ENCODE measurements around the gene DAPP1. TPM values are rescaled to one million over a fixed set of nuclear protein-coding genes. Genes with fewer than 3 reads are reported as not detected.
A peak's percentile ranks its signal among the peaks of the same experiment; 100 is the strongest.

DAPP1 gene
- total and polyA plus RNA-seq, 10 donors, result 20.0 to 49.4 (median 37.2) TPM

- H3K36me3 ChIP-seq, result peaks cover 0 to 30% (median 0%) of the 10 kb centered on the region in 6 donors
- intact Hi-C loops (cut with DNase I; ENCODE audit: low total_unique reads), result no loop called here
- no peak for TF ChIP-seq POLR2A (IDR thresholded peaks at IDR 0.05)
- TF ChIP-seq, protein P1, sequence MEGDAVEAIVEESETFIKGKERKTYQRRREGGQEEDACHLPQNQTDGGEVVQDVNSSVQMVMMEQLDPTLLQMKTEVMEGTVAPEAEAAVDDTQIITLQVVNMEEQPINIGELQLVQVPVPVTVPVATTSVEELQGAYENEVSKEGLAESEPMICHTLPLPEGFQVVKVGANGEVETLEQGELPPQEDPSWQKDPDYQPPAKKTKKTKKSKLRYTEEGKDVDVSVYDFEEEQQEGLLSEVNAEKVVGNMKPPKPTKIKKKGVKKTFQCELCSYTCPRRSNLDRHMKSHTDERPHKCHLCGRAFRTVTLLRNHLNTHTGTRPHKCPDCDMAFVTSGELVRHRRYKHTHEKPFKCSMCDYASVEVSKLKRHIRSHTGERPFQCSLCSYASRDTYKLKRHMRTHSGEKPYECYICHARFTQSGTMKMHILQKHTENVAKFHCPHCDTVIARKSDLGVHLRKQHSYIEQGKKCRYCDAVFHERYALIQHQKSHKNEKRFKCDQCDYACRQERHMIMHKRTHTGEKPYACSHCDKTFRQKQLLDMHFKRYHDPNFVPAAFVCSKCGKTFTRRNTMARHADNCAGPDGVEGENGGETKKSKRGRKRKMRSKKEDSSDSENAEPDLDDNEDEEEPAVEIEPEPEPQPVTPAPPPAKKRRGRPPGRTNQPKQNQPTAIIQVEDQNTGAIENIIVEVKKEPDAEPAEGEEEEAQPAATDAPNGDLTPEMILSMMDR (IDR thresholded peaks at IDR 0.05 in 8 of 11, conservative IDR thresholded peaks at IDR 0.05 in 3 of 11), result no peak
- TF ChIP-seq POLR2AphosphoS5 (IDR thresholded peaks at IDR 0.05), result no peak
- DNase-seq, result no peak
- no peak overlapping the region for H3K4me3 ChIP-seq
- H3K4me1 ChIP-seq, result peaks cover 3 to 73% (median 42%) of the 10 kb centered on the region in 6 donors
- H3K27ac ChIP-seq, result no peak overlapping the region
- WGBS, 5 donors, result 80 to 90% (median 80%) methylated on average over 3 of the region's 3 CpGs
- no peaks in the 10 kb centered on the region for H3K27me3 ChIP-seq (replicated peaks in 1 of 7)
- no peaks in the 10 kb centered on the region for H3K9me3 ChIP-seq
Measured at GRCh38 chr4:99852199-99852749, 35.6 kb downstream of the DAPP1 start.

- Histone ChIP-seq H3K9me3 (no peaks in the 10 kb centered on the region), H3K4me3 (no peak overlapping the region), H3K27me3 (replicated peaks in 1 of 7) (no peaks in the 10 kb centered on the region), H3K4me1 (peaks cover 3 to 73% (median 37%) of the 10 kb centered on the region in 6 donors), H3K27ac (no peak overlapping the region), H3K36me3 (peaks cover 0 to 30% (median 0%) of the 10 kb centered on the region in 6 donors)
- intact Hi-C loops (cut with DNase I; ENCODE audit: low total_unique reads), result no loop called here
- WGBS, 5 donors, result 76 to 86% (median 82%) methylated on average over 3 of the region's 3 CpGs
- no peak for DNase-seq
- no peak for TF ChIP-seq POLR2AphosphoS5 (IDR thresholded peaks at IDR 0.05)
- TF ChIP-seq, protein P1 (IDR thresholded peaks at IDR 0.05 in 8 of 11, conservative IDR thresholded peaks at IDR 0.05 in 3 of 11), result no peak
- no peak for TF ChIP-seq POLR2A (IDR thresholded peaks at IDR 0.05)
Measured at GRCh38 chr4:99853190-99853589, 36.6 kb downstream of the DAPP1 start.

GRCh38 chr4:99853999-99854398 is 37.4 kb downstream of the DAPP1 start:
- H3K27me3 ChIP-seq (replicated peaks in 1 of 7), result no peaks in the 10 kb centered on the region
- no peak for TF ChIP-seq POLR2A (IDR thresholded peaks at IDR 0.05)
- DNase-seq, result no peak
- 75 to 87% (median 81%) methylated on average over 1 of the region's 1 CpG for WGBS, 5 donors
- H3K9me3 ChIP-seq, result no peaks in the 10 kb centered on the region
- H3K36me3 ChIP-seq, result peaks cover 0 to 30% (median 0%) of the 10 kb centered on the region in 6 donors
- no peak overlapping the region for H3K4me3 ChIP-seq
- H3K4me1 ChIP-seq, result peaks cover 3 to 71% (median 36%) of the 10 kb centered on the region in 6 donors
- intact Hi-C loops (cut with DNase I; ENCODE audit: low total_unique reads), result no loop called here
- peak overlapping the region in 2 of 8 donors; percentile 85 to 90 for H3K27ac ChIP-seq

GRCh38 chr4:99855678-99856077 is 39.1 kb downstream of the DAPP1 start:
- H3K4me3 ChIP-seq, result peak overlapping the region in 1 of 8 donors; percentile 36
- peaks cover 3 to 84% (median 40%) of the 10 kb centered on the region in 6 donors for H3K4me1 ChIP-seq
- peak overlapping the region; percentile 59 to 90 (median 75) for H3K27ac ChIP-seq
- H3K36me3 ChIP-seq, result peaks cover 0 to 25% (median 0%) of the 10 kb centered on the region in 6 donors
- intact Hi-C loops (cut with DNase I; ENCODE audit: low total_unique reads), result no loop called here
- TF ChIP-seq POLR2A (IDR thresholded peaks at IDR 0.05), result no peak
- TF ChIP-seq, protein P1 (IDR thresholded peaks at IDR 0.05 in 8 of 11, conservative IDR thresholded peaks at IDR 0.05 in 3 of 11), result peak in 1 of 11 experiments; percentile 32
- no peak for DNase-seq
- H3K27me3 ChIP-seq (replicated peaks in 1 of 7), result no peaks in the 10 kb centered on the region
- no peaks in the 10 kb centered on the region for H3K9me3 ChIP-seq
- WGBS, 5 donors, result 18 to 38% (median 29%) methylated on average over 1 of the region's 1 CpG
